ENCODE data around the gene SLC3A2.
"Not testable (repeated sequence)": the region's sequence is repeated elsewhere in the genome, so short reads cannot be mapped to it uniquely, and the experiment has no call there.

Gene SLC3A2

GRCh38 chr11:62851807-62852522 lies 28.7 kb upstream of the SLC3A2 start:
- DNase-seq (ENCODE audit: extremely low read depth in 1 of 2, low read depth in 1 of 2), result no peak

- DNase-seq (ENCODE audit: extremely low read depth in 1 of 2, low read depth in 1 of 2), result no peak
These were observed 28.0 kb upstream of the SLC3A2 start for GRCh38 chr11:62852523-62853188.

GRCh38 chr11:62853279-62853965 lies 27.3 kb upstream of the SLC3A2 start:
- no peak for DNase-seq (ENCODE audit: extremely low read depth in 1 of 2, low read depth in 1 of 2)

GRCh38 chr11:62854013-62854824 lies 26.5 kb upstream of the SLC3A2 start:
- DNase-seq (ENCODE audit: extremely low read depth in 1 of 2, low read depth in 1 of 2), result no peak

GRCh38 chr11:62854825-62855570 lies 25.7 kb upstream of the SLC3A2 start:
- no peak for DNase-seq (ENCODE audit: extremely low read depth in 1 of 2, low read depth in 1 of 2)

GRCh38 chr11:62855571-62856332 lies 24.9 kb upstream of the SLC3A2 start:
- DNase-seq (ENCODE audit: extremely low read depth in 1 of 2, low read depth in 1 of 2), result peak; percentile 93 to 96

GRCh38 chr11:62856333-62856895 lies 24.3 kb upstream of the SLC3A2 start:
- no peak for DNase-seq (ENCODE audit: extremely low read depth in 1 of 2, low read depth in 1 of 2)

- no peak for DNase-seq (ENCODE audit: extremely low read depth in 1 of 2, low read depth in 1 of 2)
These were observed 23.1 kb upstream of the SLC3A2 start for GRCh38 chr11:62857541-62857982.

- no peak for DNase-seq (ENCODE audit: extremely low read depth in 1 of 2, low read depth in 1 of 2)
These were observed 22.5 kb upstream of the SLC3A2 start for GRCh38 chr11:62858201-62858600.

- DNase-seq (ENCODE audit: extremely low read depth in 1 of 2, low read depth in 1 of 2), result not testable (repeated sequence)
These were observed 21.4 kb upstream of the SLC3A2 start for GRCh38 chr11:62859281-62859703.

GRCh38 chr11:62860835-62861563 lies 19.7 kb upstream of the SLC3A2 start:
- DNase-seq (ENCODE audit: extremely low read depth in 1 of 2, low read depth in 1 of 2), result no peak

- DNase-seq (ENCODE audit: extremely low read depth in 1 of 2, low read depth in 1 of 2), result not testable (repeated sequence)
These were observed 19.0 kb upstream of the SLC3A2 start for GRCh38 chr11:62861564-62862192.

GRCh38 chr11:62863687-62864335 lies 16.9 kb upstream of the SLC3A2 start:
- DNase-seq (ENCODE audit: extremely low read depth in 1 of 2, low read depth in 1 of 2), result no peak

GRCh38 chr11:62865635-62866034 lies 15.1 kb upstream of the SLC3A2 start:
- DNase-seq (ENCODE audit: extremely low read depth in 1 of 2, low read depth in 1 of 2), result no peak

GRCh38 chr11:62874851-62875250 lies 5.8 kb upstream of the SLC3A2 start:
- DNase-seq (ENCODE audit: extremely low read depth in 1 of 2, low read depth in 1 of 2), result no peak

- no peak for DNase-seq (ENCODE audit: extremely low read depth in 1 of 2, low read depth in 1 of 2)
These were observed 4.8 kb upstream of the SLC3A2 start for GRCh38 chr11:62875698-62876478.

GRCh38 chr11:62876712-62877111 lies 4.0 kb upstream of the SLC3A2 start:
- DNase-seq (ENCODE audit: extremely low read depth in 1 of 2, low read depth in 1 of 2), result no peak
